NCI-H1092 (cell line): ENCODE data around the gene C15orf61.

Experiments
- DNase-seq: peaks from one replicate; lab custom pipeline; 2025; lab: John Stamatoyannopoulos, UW

The C15orf61 gene

GRCh38 chr15:67512933-67513714 is 7.8 kb upstream of the C15orf61 start:
- DNase-seq, result no peak

- no peak for DNase-seq
These were observed 5.8 kb upstream of the C15orf61 start for GRCh38 chr15:67515090-67515489.

GRCh38 chr15:67515557-67515956 is 5.4 kb upstream of the C15orf61 start:
- DNase-seq, result no peak

GRCh38 chr15:67520321-67521028 is 456 bp upstream of the C15orf61 start:
- no peak for DNase-seq

GRCh38 chr15:67521783-67522568 is 1.0 kb downstream of the C15orf61 start:
- DNase-seq, result no peak

GRCh38 chr15:67523330-67523729 is 2.4 kb downstream of the C15orf61 start:
- no peak for DNase-seq

GRCh38 chr15:67524235-67524634 is 3.3 kb downstream of the C15orf61 start:
- no peak for DNase-seq

GRCh38 chr15:67528513-67528912 is 7.6 kb downstream of the C15orf61 start:
- DNase-seq, result no peak

GRCh38 chr15:67531379-67531914 is 10.5 kb downstream of the C15orf61 start:
- DNase-seq, result no peak

- no peak for DNase-seq
These were observed 12.9 kb downstream of the C15orf61 start for GRCh38 chr15:67533873-67534272.

- no peak for DNase-seq
These were observed 13.4 kb downstream of the C15orf61 start for GRCh38 chr15:67534360-67534759.

GRCh38 chr15:67537771-67538170 is 16.8 kb downstream of the C15orf61 start:
- no peak for DNase-seq

GRCh38 chr15:67542420-67543347 is 21.8 kb downstream of the C15orf61 start, which contains the start of gene MAP2K5:
Gene MAP2K5 (plus strand): TSS chr15:67542703. CDS start chr15:67543336, 633 bp downstream.
- DNase-seq, result peak; percentile 42

- no peak for DNase-seq
These were observed 22.4 kb downstream of the C15orf61 start for GRCh38 chr15:67543348-67543718.

GRCh38 chr15:67544475-67544874 is 23.5 kb downstream of the C15orf61 start:
- no peak for DNase-seq

- DNase-seq, result no peak
These were observed 24.9 kb downstream of the C15orf61 start for GRCh38 chr15:67545864-67546263.

GRCh38 chr15:67547064-67547463 is 26.1 kb downstream of the C15orf61 start:
- no peak for DNase-seq

GRCh38 chr15:67547836-67548235 is 26.9 kb downstream of the C15orf61 start:
- no peak for DNase-seq

GRCh38 chr15:67548236-67548852 is 27.4 kb downstream of the C15orf61 start:
- DNase-seq, result no peak

- DNase-seq, result peak; percentile 14
These were observed 28.1 kb downstream of the C15orf61 start for GRCh38 chr15:67548862-67549651.
